ENCODE measurements around the gene ENDOD1.

ENDOD1 gene

DNA sequence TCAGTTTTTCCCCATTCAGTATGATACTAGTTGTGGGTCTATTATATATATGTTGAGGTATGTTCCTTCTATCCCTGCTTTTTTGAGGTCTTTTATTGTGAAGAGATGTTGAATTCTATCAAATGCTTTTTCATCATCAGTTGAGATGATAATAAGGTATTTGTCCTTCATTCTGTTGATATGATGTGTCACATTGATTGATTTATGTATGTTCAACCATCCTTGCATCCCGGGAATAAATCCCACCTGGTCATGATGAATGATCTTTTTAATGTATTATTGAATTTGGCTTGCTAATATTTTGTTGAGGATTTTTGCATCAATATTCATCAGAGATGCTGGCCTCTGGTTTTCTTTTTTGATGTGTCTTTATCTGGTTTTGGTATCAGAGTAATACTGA, 26.0 kb downstream of the ENDOD1 start:
- TF ChIP-seq CTCF (IDR thresholded peaks at IDR 0.05; ENCODE audit: low read depth, low read length) = no peak
- no peak overlapping the region for H3K4me3 ChIP-seq (ENCODE audit: low read depth, low read length)

DNA sequence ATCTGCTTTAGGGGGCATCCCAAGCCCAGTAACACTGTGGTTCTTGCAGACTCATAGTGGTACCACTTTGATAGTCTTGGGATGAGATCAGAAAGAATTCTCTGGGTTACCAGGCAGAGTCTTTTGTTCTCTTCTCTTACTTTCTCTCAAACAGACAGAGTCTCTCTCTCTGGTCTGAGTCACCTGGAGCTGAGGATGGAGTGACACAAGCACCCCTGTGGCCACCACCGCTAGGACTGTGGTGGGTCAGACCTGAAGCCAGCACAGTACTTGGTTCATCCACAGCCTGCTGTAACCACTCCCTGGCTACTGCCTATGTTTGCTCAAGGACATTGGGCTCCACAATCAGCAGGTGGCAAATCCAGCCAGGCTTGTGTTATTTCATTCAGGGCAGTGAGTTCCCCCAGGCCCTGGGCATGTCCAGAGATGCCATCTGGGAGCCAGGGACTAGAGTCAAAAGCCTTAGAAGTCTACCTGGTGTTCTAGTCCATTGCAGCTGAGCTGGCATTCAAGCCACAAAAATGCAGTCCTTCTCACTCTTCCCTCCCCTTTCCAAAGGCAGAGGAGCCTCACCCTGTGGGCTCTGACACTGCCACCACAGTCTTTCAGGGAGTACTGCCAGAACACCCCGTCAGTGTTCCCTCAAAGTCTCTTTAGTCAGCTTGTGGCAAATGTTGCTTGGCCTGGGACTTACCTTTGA, 29.9 kb downstream of the ENDOD1 start:
- no peak for TF ChIP-seq CTCF (IDR thresholded peaks at IDR 0.05; ENCODE audit: low read depth, low read length)
- H3K4me3 ChIP-seq (ENCODE audit: low read depth, low read length) = no peak overlapping the region

- no peak overlapping the region for H3K4me3 ChIP-seq (ENCODE audit: low read depth, low read length)
Observed at GRCh38 chr11:95121698-95122097, 32.1 kb downstream of the ENDOD1 start.

GRCh38 chr11:95123556-95123955, 33.9 kb downstream of the ENDOD1 start:
- no peak for TF ChIP-seq CTCF (IDR thresholded peaks at IDR 0.05; ENCODE audit: low read depth, low read length)
- H3K4me3 ChIP-seq (ENCODE audit: low read depth, low read length) = no peak overlapping the region

More at GRCh38 chr11:95121698-95122097, 32.1 kb downstream of the ENDOD1 start:
- TF ChIP-seq CTCF (IDR thresholded peaks at IDR 0.05; ENCODE audit: low read depth, low read length) = no peak

DNA sequence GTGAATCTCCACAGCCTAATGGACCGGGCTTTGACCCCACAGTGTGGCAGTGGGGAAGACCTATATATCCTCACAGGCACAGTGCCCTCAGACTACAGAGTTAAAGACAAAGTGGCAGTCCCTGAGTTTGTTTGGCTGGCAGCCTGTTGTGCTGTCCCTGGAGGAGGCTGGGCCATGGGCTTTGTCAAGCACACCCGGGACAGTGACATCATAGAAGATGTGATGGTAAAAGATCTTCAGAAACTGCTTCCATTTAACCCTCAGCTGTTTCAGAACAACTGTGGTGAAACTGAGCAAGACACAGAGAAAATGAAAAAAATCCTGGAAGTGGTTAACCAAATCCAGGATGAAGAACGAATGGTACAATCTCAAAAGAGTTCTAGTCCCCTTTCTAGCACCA, 39.0 kb downstream of the ENDOD1 start:
- H3K4me3 ChIP-seq (ENCODE audit: low read depth, low read length) = no peak overlapping the region
- no peak for TF ChIP-seq CTCF (IDR thresholded peaks at IDR 0.05; ENCODE audit: low read depth, low read length)

GRCh38 chr11:95132956-95133355, 43.3 kb downstream of the ENDOD1 start:
- H3K4me3 ChIP-seq (ENCODE audit: low read depth, low read length) = no peak overlapping the region
- TF ChIP-seq CTCF (IDR thresholded peaks at IDR 0.05; ENCODE audit: low read depth, low read length) = no peak

GRCh38 chr11:95134491-95134890, 44.8 kb downstream of the ENDOD1 start:
- no peak for TF ChIP-seq CTCF (IDR thresholded peaks at IDR 0.05; ENCODE audit: low read depth, low read length)
- H3K4me3 ChIP-seq (ENCODE audit: low read depth, low read length) = no peak overlapping the region
